Measurements from ENCODE around the gene EPB41L3. TPM values are rescaled to one million over a fixed set of nuclear protein-coding genes. Genes with fewer than 3 reads are reported as not detected.

EPB41L3 gene
- polyA plus RNA-seq, 1 donor from 2014 or later = 19.6 TPM

GRCh38 chr18:5370332-5370731 lies 173.5 kb downstream of the EPB41L3 start:
- no peak overlapping the region for H3K9ac ChIP-seq (ENCODE audit: low read length)
- H3K27ac ChIP-seq (ENCODE audit: low read length) = no peak overlapping the region
- H3F3A ChIP-seq (ENCODE audit: insufficient read depth, low read length, poor library complexity, severe bottlenecking) = no peaks in the 10 kb centered on the region
- H3K9me2 ChIP-seq (ENCODE audit: insufficient read depth, low read length) = no peaks in the 10 kb centered on the region
- H3K9me3 ChIP-seq (ENCODE audit: low read length) = no peaks in the 10 kb centered on the region
- TF ChIP-seq TAF1 (IDR thresholded peaks at IDR 0.05; ENCODE audit: low read depth) = no peak
- TF ChIP-seq EP300 (conservative IDR thresholded peaks at IDR 0.05; ENCODE audit: poor library complexity, severe bottlenecking) = no peak
- TF ChIP-seq EZH2 (IDR thresholded peaks at IDR 0.05; ENCODE audit: borderline replicate concordance, insufficient read depth, low read length, poor library complexity, severe bottlenecking) = no peak
- no peak for TF ChIP-seq RAD21 (conservative IDR thresholded peaks at IDR 0.05)
- TF ChIP-seq SMC3 (conservative IDR thresholded peaks at IDR 0.05; ENCODE audit: poor library complexity) = no peak
- no peak for TF ChIP-seq CTCF (IDR thresholded peaks at IDR 0.05; ENCODE audit: poor library complexity, severe bottlenecking)
- TF ChIP-seq REST (IDR thresholded peaks at IDR 0.05; ENCODE audit: borderline replicate concordance) = no peak
- TF ChIP-seq POLR2AphosphoS5 (IDR thresholded peaks at IDR 0.05) = no peak
- TF ChIP-seq MXI1 (conservative IDR thresholded peaks at IDR 0.05; ENCODE audit: poor library complexity, severe bottlenecking) = no peak
- no peak overlapping the region for H3K4me3 ChIP-seq (ENCODE audit: low read length)
- no peaks in the 10 kb centered on the region for H4K20me1 ChIP-seq (ENCODE audit: insufficient read depth)
- no peaks in the 10 kb centered on the region for H3K27me3 ChIP-seq (ENCODE audit: insufficient read depth, low read depth, low read length)
- H3K36me3 ChIP-seq (ENCODE audit: insufficient read depth, low read length) = no peaks in the 10 kb centered on the region
- H2AFZ ChIP-seq (ENCODE audit: low read depth, low read length) = no peak overlapping the region
- no peak overlapping the region for H3K4me2 ChIP-seq (ENCODE audit: low read length)
- no peaks in the 10 kb centered on the region for H3K79me2 ChIP-seq (replicated peaks; ENCODE audit: insufficient read depth, low read length)

- H3K79me2 ChIP-seq (replicated peaks; ENCODE audit: insufficient read depth, low read length) = no peaks in the 10 kb centered on the region
- no peaks in the 10 kb centered on the region for H3K9me3 ChIP-seq (ENCODE audit: low read length)
- no peaks in the 10 kb centered on the region for H4K20me1 ChIP-seq (ENCODE audit: insufficient read depth)
- H3K4me3 ChIP-seq (ENCODE audit: low read length) = no peak overlapping the region
- H3K27me3 ChIP-seq (ENCODE audit: insufficient read depth, low read depth, low read length) = no peaks in the 10 kb centered on the region
- H3K4me2 ChIP-seq (ENCODE audit: low read length) = no peak overlapping the region
- H3K36me3 ChIP-seq (ENCODE audit: insufficient read depth, low read length) = no peaks in the 10 kb centered on the region
- H3K9me2 ChIP-seq (ENCODE audit: insufficient read depth, low read length) = no peaks in the 10 kb centered on the region
- H3K9ac ChIP-seq (ENCODE audit: low read length) = no peak overlapping the region
- TF ChIP-seq MXI1 (conservative IDR thresholded peaks at IDR 0.05; ENCODE audit: poor library complexity, severe bottlenecking) (no peak), REST (IDR thresholded peaks at IDR 0.05; ENCODE audit: borderline replicate concordance) (no peak), EZH2 (IDR thresholded peaks at IDR 0.05; ENCODE audit: borderline replicate concordance, insufficient read depth, low read length, poor library complexity, severe bottlenecking) (no peak), POLR2AphosphoS5 (IDR thresholded peaks at IDR 0.05) (no peak), TAF1 (IDR thresholded peaks at IDR 0.05; ENCODE audit: low read depth) (no peak), CTCF (IDR thresholded peaks at IDR 0.05; ENCODE audit: poor library complexity, severe bottlenecking) (no peak), RAD21 (conservative IDR thresholded peaks at IDR 0.05) (no peak), SMC3 (conservative IDR thresholded peaks at IDR 0.05; ENCODE audit: poor library complexity) (no peak), EP300 (conservative IDR thresholded peaks at IDR 0.05; ENCODE audit: poor library complexity, severe bottlenecking) (no peak)
- H2AFZ ChIP-seq (ENCODE audit: low read depth, low read length) = no peak overlapping the region
- no peaks in the 10 kb centered on the region for H3F3A ChIP-seq (ENCODE audit: insufficient read depth, low read length, poor library complexity, severe bottlenecking)
- no peak overlapping the region for H3K27ac ChIP-seq (ENCODE audit: low read length)
Observed at GRCh38 chr18:5369513-5369912, 174.3 kb downstream of the EPB41L3 start.

All from neural cell (in vitro differentiated cells).